H9 (cell line): ENCODE measurements around the gene TACR1. TPM values are rescaled to one million over a fixed set of nuclear protein-coding genes. Genes with fewer than 3 reads are reported as not detected.

Source experiments
- DNase-seq: peaks from one replicate; pipeline ENCODE4 v3.0.0-alpha.2; 2017
- H2AFZ ChIP-seq: one replicate; pipeline ENCODE4 v1.6.1; 2013; ENCODE audit warnings: mild to moderate bottlenecking, low read length, control low read depth, moderate library complexity
- H2AK5ac ChIP-seq: 2 replicates; pipeline ENCODE4 v1.6.1; 2013; ENCODE audit warnings: low read length, control low read depth, mixed read lengths; ENCODE audit not compliant: insufficient read length
- H2BK120ac ChIP-seq: one replicate; pipeline ENCODE4 v1.6.1; 2013; ENCODE audit warnings: low read depth, mild to moderate bottlenecking, low read length, control low read depth, inconsistent platforms; ENCODE audit not compliant: poor library complexity, severe bottlenecking
- H2BK12ac ChIP-seq: 2 replicates; pipeline ENCODE4 v1.6.1; 2013; ENCODE audit warnings: low read length, control low read depth, mixed read lengths, low read depth; ENCODE audit not compliant: insufficient read length
- H2BK15ac ChIP-seq: 2 replicates; pipeline ENCODE4 v1.6.1; 2013; ENCODE audit warnings: low read depth, low read length, control low read depth
- H2BK20ac ChIP-seq: one replicate; pipeline ENCODE4 v1.6.1; 2013; ENCODE audit warnings: low read depth, mild to moderate bottlenecking, low read length, control low read depth, inconsistent platforms; ENCODE audit not compliant: poor library complexity, severe bottlenecking
- H2BK5ac ChIP-seq: 2 replicates; pipeline ENCODE4 v1.6.1; 2013; ENCODE audit warnings: low read length, control low read depth, mixed read lengths; ENCODE audit not compliant: insufficient read length
- H3K14ac ChIP-seq: 2 replicates; pipeline ENCODE4 v1.6.1; 2013; ENCODE audit warnings: low read length, control low read depth; ENCODE audit not compliant: insufficient read depth
- H3K18ac ChIP-seq: 2 replicates; pipeline ENCODE4 v1.6.1; 2013; ENCODE audit warnings: low read depth, mild to moderate bottlenecking, mixed read lengths, low read length, control low read depth; ENCODE audit not compliant: insufficient read length
- H3K23ac ChIP-seq: 2 replicates; pipeline ENCODE4 v1.6.1; 2013; ENCODE audit warnings: low read length, control low read depth, mixed read lengths, low read depth; ENCODE audit not compliant: insufficient read length
- H3K23me2 ChIP-seq: 2 replicates; pipeline ENCODE4 v1.6.1; 2013; ENCODE audit warnings: low read depth, mild to moderate bottlenecking, mixed read lengths, low read length, control low read depth; ENCODE audit not compliant: insufficient read length, poor library complexity, severe bottlenecking
- H3K27ac ChIP-seq: 2 replicates; pipeline ENCODE4 v1.5.1; 2013; ENCODE audit warnings: low read length, control low read depth, mixed read lengths, low read depth; ENCODE audit not compliant: insufficient read length
- H3K27me3 ChIP-seq: 2 replicates; pipeline ENCODE4 v1.6.1; 2013; ENCODE audit warnings: low read length, control low read depth, inconsistent platforms; ENCODE audit not compliant: insufficient read depth
- H3K4ac ChIP-seq: 2 replicates; pipeline ENCODE4 v1.6.1; 2013; ENCODE audit warnings: low read depth, mild to moderate bottlenecking, control low read depth, inconsistent platforms, low read length, moderate library complexity
- H3K4me1 ChIP-seq: 2 replicates; pipeline ENCODE4 v1.6.1; 2013; ENCODE audit warnings: low read length, control low read depth, inconsistent platforms; ENCODE audit not compliant: insufficient read depth
- H3K4me2 ChIP-seq: 2 replicates; pipeline ENCODE4 v1.6.1; 2013; ENCODE audit warnings: low read length, control low read depth, mixed read lengths; ENCODE audit not compliant: insufficient read length, insufficient read depth
- H3K56ac ChIP-seq: 2 replicates; pipeline ENCODE4 v1.6.1; 2013; ENCODE audit warnings: low read depth, mild to moderate bottlenecking, mixed read lengths, low read length, control low read depth; ENCODE audit not compliant: insufficient read length
- H3K79me1 ChIP-seq: 2 replicates; pipeline ENCODE4 v1.6.1; 2013; ENCODE audit warnings: low read depth, mild to moderate bottlenecking, moderate library complexity, low read length, control low read depth, inconsistent platforms; ENCODE audit not compliant: insufficient read depth, poor library complexity, severe bottlenecking
- H3K79me2 ChIP-seq: 2 replicates; pipeline ENCODE4 v1.6.1; 2013; ENCODE audit warnings: low read length, control low read depth, inconsistent platforms; ENCODE audit not compliant: insufficient read depth
- H3K9ac ChIP-seq: 2 replicates; pipeline ENCODE4 v1.6.1; 2013; ENCODE audit warnings: low read length, control low read depth, mixed read lengths; ENCODE audit not compliant: insufficient read length; ENCODE audit errors: extremely low read depth
- H3K9me3 ChIP-seq: one replicate; pipeline ENCODE4 v1.6.1; 2013; ENCODE audit warnings: low read depth, low read length, inconsistent platforms; ENCODE audit not compliant: control insufficient read depth
- H3T11ph ChIP-seq: one replicate; pipeline ENCODE4 v1.6.1; 2013; ENCODE audit warnings: mild to moderate bottlenecking, low read length, control low read depth, inconsistent platforms
- H4K20me1 ChIP-seq: one replicate; pipeline ENCODE4 v1.6.1; 2013; ENCODE audit not compliant: control insufficient read depth, insufficient read length, insufficient read depth
- H4K5ac ChIP-seq: 2 replicates; pipeline ENCODE4 v1.6.1; 2013; ENCODE audit warnings: low read depth, mild to moderate bottlenecking, mixed read lengths, low read length, control low read depth; ENCODE audit not compliant: insufficient read length
- H4K8ac ChIP-seq: replicated peaks from 2 replicates; pipeline ENCODE4 v1.6.1; 2013; ENCODE audit warnings: low read length, control low read depth, mixed read lengths, low read depth; ENCODE audit not compliant: insufficient read length
- H4K91ac ChIP-seq: 2 replicates; pipeline ENCODE4 v1.6.1; 2013; ENCODE audit warnings: low read depth, mild to moderate bottlenecking, moderate library complexity, mixed read lengths, low read length, control low read depth; ENCODE audit not compliant: insufficient read length
- H3K27ac Mint-ChIP-seq, 3 experiments: 2 replicates in 2 of 3; 3 replicates in 1 of 3; pipeline ENCODE4 v1.8.0; 2020 to 2021; ENCODE audit warnings: mixed read lengths in 3 of 3, mild to moderate bottlenecking in 1 of 3, moderate library complexity in 1 of 3
- H3K27me3 Mint-ChIP-seq: 2 replicates; pipeline ENCODE4 v1.8.0; 2021; ENCODE audit warnings: low read depth, mild to moderate bottlenecking, moderate library complexity, mixed read lengths
- H3K36me3 Mint-ChIP-seq, 3 experiments: 2 replicates in 2 of 3; 3 replicates in 1 of 3; pipeline ENCODE4 v1.8.0; 2020 to 2021; ENCODE audit warnings: low read depth in 3 of 3, mixed read lengths in 3 of 3; ENCODE audit not compliant: insufficient read depth in 1 of 3
- H3K4me1 Mint-ChIP-seq, 2 experiments: 2 replicates each; pipeline ENCODE4 v1.8.0; 2020; ENCODE audit warnings: mixed read lengths in 2 of 2
- H3K4me3 Mint-ChIP-seq, 2 experiments: 2 replicates in 1 of 2; 3 replicates in 1 of 2; pipeline ENCODE4 v1.8.0; 2020 to 2021; ENCODE audit warnings: mild to moderate bottlenecking in 2 of 2, mixed read lengths in 2 of 2, moderate library complexity in 1 of 2
- H3K9me3 Mint-ChIP-seq, 2 experiments: 2 replicates in 1 of 2; 3 replicates in 1 of 2; pipeline ENCODE4 v1.8.0; 2020; ENCODE audit warnings: mild to moderate bottlenecking in 2 of 2, mixed read lengths in 2 of 2, moderate library complexity in 1 of 2
- CTCF ChIP-seq: fragments of 200-600 bp; sonication (generic); conservative IDR thresholded peaks from 3 replicates; pipeline ENCODE4 v1.8.0; 2021; ENCODE audit warnings: antibody characterized with exemption, mild to moderate bottlenecking
- WGBS: extraction: QIAGEN DNeasy Blood & Tissue Kit; methylation state at CpG from one replicate; pipeline ENCODE4 v1.1.7; 2013; ENCODE audit warnings: missing lambda C conversion rate, low lambda C conversion rate, mixed read lengths; ENCODE audit not compliant: insufficient read length; ENCODE audit errors: extremely low coverage; 5-methylcytosine and 5-hydroxymethylcytosine counted together
- total RNA-seq: library from RNA; stranded (reverse); gene quantifications from 2 replicates; pipeline ENCODE4 v1.2.1, GENCODE V29; 2021

The TACR1 gene
- total RNA-seq, 1 experiment from 2014 or later: 1.4 TPM

- Mint-ChIP-seq H3K9me3 (no peaks in the 10 kb centered on the region; a peak in 1 of 5 replicates), H3K27me3 (peaks cover 62% of the 10 kb centered on the region), H3K4me3 (no peak overlapping the region), H3K4me1 (peaks cover 20 to 29% of the 10 kb centered on the region in 2 experiments), H3K27ac (no peak overlapping the region), H3K36me3 (no peaks in the 10 kb centered on the region)
- Histone ChIP-seq H2BK12ac (no peak overlapping the region), H2AFZ (no peak overlapping the region), H4K5ac (no peak overlapping the region), H2BK5ac (no peak overlapping the region), H3K56ac (no peak overlapping the region), H3K4me1 (peaks cover 3% of the 10 kb centered on the region; the same call in 1 of the 2 replicates), H2AK5ac (no peak overlapping the region), H3K4ac (no peak overlapping the region), H3K23ac (no peak overlapping the region), H3K79me2 (no peaks in the 10 kb centered on the region), H3K79me1 (no peaks in the 10 kb centered on the region), H3K18ac (no peak overlapping the region), H3K9ac (no peak overlapping the region), H4K91ac (no peak overlapping the region), H3K4me2 (no peak overlapping the region), H4K8ac (no peak overlapping the region), H3K27me3 (peaks cover 36% of the 10 kb centered on the region), H4K20me1 (no peaks in the 10 kb centered on the region), H3K9me3 (no peaks in the 10 kb centered on the region), H3K14ac (no peak overlapping the region), H3K27ac (no peak overlapping the region), H2BK20ac (no peak overlapping the region), H2BK120ac (no peak overlapping the region), H3T11ph (no peak overlapping the region), H3K23me2 (peaks cover 21% of the 10 kb centered on the region), H2BK15ac (no peak overlapping the region)
- no peak for TF ChIP-seq CTCF
- DNase-seq: no peak
- WGBS: no CpG with 5 or more reads among the region's 2 CpGs
Measured at GRCh38 chr2:75202359-75202758, 3.0 kb upstream of the TACR1 start.
